Stimulated activated naive CD8-positive, alpha-beta T cell treated with anti-CD3 and anti-CD28 coated beads, Interleukin-15, Interleukin-2, amounts not matched to agents 100 ng/mL and 50 ng/mL, for 24 hours (primary cell): ENCODE results near the gene BFSP2.

Experiments used
- H3K27ac Mint-ChIP-seq: one replicate; pipeline ENCODE4 v1.8.0; 2021; ENCODE audit warnings: mild to moderate bottlenecking, mixed read lengths
- H3K27me3 Mint-ChIP-seq: one replicate; pipeline ENCODE4 v1.8.0; 2021; ENCODE audit warnings: mixed read lengths
- H3K36me3 Mint-ChIP-seq: one replicate; pipeline ENCODE4 v1.8.0; 2021; ENCODE audit warnings: low read depth, mixed read lengths
- H3K4me1 Mint-ChIP-seq: one replicate; pipeline ENCODE4 v1.8.0; 2021; ENCODE audit warnings: low read depth, mixed read lengths
- H3K4me3 Mint-ChIP-seq: one replicate; pipeline ENCODE4 v1.8.0; 2021; ENCODE audit warnings: mild to moderate bottlenecking, mixed read lengths
- H3K9me3 Mint-ChIP-seq: one replicate; pipeline ENCODE4 v1.8.0; 2021; ENCODE audit warnings: mixed read lengths

The BFSP2 gene

DNA sequence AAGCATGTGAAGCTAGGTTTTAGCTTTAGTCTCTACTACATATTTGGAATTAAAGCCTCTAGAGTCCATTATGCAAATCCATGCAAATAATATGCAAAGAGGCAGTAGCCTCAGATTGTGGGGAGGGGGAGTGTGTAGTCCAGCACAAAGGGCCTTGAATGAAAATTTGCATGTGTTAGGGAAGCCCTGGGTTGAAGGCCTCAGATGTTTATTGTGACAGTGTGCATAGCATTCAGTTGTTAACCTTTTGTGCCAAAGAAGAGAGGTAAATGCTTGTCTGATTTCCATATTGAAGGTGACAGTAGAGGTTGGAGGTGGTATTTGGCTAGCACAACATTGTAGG, 24.5 kb upstream of the BFSP2 start:
- H3K27me3 Mint-ChIP-seq: no peaks in the 10 kb centered on the region
- no peaks in the 10 kb centered on the region for H3K4me1 Mint-ChIP-seq
- no peaks in the 10 kb centered on the region for H3K36me3 Mint-ChIP-seq
- no peaks in the 10 kb centered on the region for H3K9me3 Mint-ChIP-seq
- H3K4me3 Mint-ChIP-seq: no peak overlapping the region
- H3K27ac Mint-ChIP-seq: no peak overlapping the region

DNA sequence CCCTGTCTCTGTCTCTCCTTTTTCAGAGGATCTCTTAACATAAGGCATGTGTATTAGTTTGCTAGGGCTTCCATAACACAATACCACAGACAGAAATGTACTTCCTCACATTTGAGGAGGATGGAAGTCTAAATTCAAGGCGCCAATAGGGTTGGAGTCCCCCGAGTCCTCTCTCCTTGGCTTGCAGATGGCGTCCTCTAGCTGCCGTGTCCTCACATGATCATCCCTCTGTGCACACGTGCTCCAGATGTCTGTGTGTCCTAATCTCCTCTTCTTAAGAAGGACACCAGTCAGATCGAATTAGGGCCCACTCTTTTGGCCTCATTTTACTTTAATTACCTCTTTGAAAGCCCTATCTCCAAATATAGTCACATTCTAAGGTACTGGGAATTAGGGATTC, 23.0 kb upstream of the BFSP2 start:
- H3K36me3 Mint-ChIP-seq: no peaks in the 10 kb centered on the region
- H3K9me3 Mint-ChIP-seq: no peaks in the 10 kb centered on the region
- no peak overlapping the region for H3K4me3 Mint-ChIP-seq
- H3K4me1 Mint-ChIP-seq: no peaks in the 10 kb centered on the region
- no peaks in the 10 kb centered on the region for H3K27me3 Mint-ChIP-seq
- no peak overlapping the region for H3K27ac Mint-ChIP-seq

DNA sequence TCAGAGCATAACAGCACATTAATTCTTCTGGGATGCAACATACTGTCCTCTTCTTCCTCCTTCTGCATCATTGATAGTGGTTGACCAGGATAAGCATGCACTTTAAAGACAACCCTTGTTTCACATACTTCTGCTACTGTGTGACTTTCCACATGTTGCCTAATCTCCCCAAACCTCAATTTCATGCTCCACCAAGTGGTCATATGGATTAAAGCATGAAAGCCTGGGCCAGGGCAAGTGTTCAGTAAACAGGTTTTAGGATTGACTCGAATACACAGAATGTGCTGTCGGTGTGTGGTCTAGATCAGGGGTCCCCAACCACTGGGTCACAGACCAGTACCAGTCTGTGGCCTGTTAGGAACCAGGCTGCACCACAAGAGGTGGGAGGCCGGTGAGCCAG, 22.5 kb upstream of the BFSP2 start:
- Mint-ChIP-seq H3K9me3 (no peaks in the 10 kb centered on the region), H3K27me3 (no peaks in the 10 kb centered on the region), H3K4me1 (no peaks in the 10 kb centered on the region), H3K36me3 (no peaks in the 10 kb centered on the region), H3K27ac (no peak overlapping the region), H3K4me3 (no peak overlapping the region)

DNA sequence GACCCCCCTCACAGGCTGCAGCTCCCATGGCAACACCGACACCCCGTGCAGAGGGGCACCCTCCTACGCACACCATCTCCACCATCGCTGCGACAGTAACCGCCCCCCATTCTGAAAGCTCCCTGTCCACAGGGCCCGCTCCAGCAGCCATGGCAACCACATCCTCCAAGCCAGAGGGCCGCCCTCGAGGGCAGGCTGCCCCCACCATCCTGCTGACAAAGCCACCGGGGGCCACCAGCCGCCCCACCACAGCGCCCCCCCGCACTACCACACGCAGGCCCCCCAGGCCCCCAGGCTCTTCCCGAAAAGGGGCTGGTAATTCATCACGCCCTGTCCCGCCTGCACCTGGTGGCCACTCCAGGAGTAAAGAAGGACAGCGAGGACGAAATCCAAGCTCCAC, 19.9 kb upstream of the BFSP2 start:
- Mint-ChIP-seq H3K4me3 (no peak overlapping the region), H3K27me3 (no peaks in the 10 kb centered on the region), H3K36me3 (no peaks in the 10 kb centered on the region), H3K4me1 (no peaks in the 10 kb centered on the region), H3K27ac (no peak overlapping the region), H3K9me3 (no peaks in the 10 kb centered on the region)

DNA sequence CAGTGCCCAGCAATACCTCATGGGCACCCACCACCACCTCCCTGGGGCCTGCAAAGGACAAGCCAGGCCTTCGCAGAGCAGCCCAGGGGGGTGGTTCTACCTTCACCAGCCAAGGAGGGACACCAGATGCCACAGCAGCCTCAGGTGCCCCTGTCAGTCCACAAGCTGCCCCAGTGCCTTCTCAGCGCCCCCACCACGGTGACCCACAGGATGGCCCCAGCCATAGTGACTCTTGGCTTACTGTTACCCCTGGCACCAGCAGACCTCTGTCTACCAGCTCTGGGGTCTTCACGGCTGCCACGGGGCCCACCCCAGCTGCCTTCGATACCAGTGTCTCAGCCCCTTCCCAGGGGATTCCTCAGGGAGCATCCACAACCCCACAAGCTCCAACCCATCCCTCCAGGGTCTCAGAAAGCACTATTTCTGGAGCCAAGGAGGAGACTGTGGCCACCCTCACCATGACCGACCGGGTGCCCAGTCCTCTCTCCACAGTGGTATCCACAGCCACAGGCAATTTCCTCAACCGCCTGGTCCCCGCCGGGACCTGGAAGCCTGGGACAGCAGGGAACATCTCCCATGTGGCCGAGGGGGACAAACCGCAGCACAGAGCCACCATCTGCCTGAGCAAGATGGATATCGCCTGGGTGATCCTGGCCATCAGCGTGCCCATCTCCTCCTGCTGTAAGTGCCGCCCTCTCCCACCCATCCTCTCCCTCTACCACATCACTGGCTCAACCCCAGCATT, 19.2 kb upstream of the BFSP2 start:
- Mint-ChIP-seq H3K27ac (no peak overlapping the region), H3K36me3 (no peaks in the 10 kb centered on the region), H3K4me3 (no peak overlapping the region), H3K4me1 (no peaks in the 10 kb centered on the region), H3K27me3 (no peaks in the 10 kb centered on the region), H3K9me3 (no peaks in the 10 kb centered on the region)

DNA sequence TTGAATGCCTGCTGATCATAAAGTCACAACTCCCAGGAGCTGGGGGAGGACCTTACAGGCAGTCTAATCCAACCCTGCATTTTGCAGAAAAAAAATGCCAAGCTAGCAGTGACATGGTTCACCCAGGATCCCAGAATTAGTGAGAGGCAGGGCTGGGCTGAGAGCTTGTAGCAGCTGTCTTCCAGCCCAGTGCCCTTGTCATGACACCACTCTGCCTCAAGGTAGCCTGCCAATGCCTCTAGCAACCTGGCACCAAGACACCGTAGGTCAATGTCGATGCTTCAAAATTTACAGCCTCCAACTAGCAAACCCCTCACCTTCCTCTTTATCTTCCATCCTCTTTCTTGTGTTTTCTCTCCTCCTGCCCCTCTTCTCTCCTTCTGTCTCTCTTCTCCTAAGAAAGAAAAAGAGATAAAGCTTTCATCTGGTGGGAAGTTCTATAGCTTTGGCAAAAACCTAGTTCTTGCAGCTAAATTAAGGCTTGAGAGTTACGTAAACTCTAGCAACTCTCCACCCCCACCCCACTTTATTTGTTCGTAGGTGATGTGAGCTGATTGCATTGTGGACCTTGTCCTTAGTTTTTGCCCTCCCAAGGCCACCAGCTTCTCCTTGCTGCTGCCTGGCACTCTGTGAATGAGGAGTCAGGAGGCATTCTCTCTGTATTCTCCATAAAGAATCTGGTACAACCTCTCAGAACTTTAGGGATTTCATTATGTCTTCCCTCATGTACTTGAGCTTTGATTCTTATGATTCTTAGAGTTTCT, 18.3 kb upstream of the BFSP2 start:
- Mint-ChIP-seq H3K27me3 (no peaks in the 10 kb centered on the region), H3K27ac (no peak overlapping the region), H3K4me1 (no peaks in the 10 kb centered on the region), H3K36me3 (no peaks in the 10 kb centered on the region), H3K4me3 (no peak overlapping the region), H3K9me3 (no peaks in the 10 kb centered on the region)

DNA sequence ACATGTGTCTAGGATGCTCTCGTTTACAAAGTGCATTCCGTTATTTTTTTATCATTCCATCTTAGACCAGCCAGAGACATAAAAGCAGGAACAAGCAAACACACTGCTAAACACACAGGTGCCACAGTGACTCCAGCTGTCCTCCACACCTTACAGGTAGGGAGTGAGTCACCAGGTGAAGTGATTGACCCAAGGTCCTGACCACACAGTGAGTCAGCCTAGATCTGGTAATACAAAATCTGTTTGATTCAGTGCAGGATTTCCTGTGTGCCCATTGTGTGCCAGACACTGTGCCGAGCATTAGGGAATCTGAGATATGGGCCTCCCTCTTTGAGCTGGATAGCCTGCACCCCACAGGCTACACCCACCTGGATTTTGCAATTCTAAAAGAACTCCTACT, 16.7 kb upstream of the BFSP2 start:
- Mint-ChIP-seq H3K36me3 (no peaks in the 10 kb centered on the region), H3K9me3 (no peaks in the 10 kb centered on the region), H3K27me3 (no peaks in the 10 kb centered on the region), H3K4me1 (no peaks in the 10 kb centered on the region), H3K27ac (no peak overlapping the region), H3K4me3 (no peak overlapping the region)

DNA sequence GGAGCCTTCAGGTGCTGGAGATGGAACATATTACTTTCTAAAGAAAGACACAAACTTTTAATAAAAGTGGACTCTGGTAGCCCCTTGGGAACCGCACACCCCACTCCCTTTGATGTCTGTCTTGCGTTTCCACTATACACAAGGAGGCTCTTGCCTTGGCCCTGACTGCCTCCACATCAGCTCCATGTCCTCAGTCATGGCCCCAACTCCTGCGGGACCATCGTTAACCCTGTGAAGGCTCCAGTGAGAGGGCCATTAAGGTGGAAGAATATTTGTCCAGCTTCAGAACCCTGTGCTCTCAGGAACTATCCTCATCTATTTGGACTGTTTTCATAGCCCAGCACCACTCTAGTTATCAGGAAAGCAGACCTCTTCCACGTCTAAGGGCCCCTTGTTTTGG, 16.1 kb upstream of the BFSP2 start:
- Mint-ChIP-seq H3K4me1 (no peaks in the 10 kb centered on the region), H3K27ac (no peak overlapping the region), H3K27me3 (no peaks in the 10 kb centered on the region), H3K36me3 (no peaks in the 10 kb centered on the region), H3K4me3 (no peak overlapping the region), H3K9me3 (no peaks in the 10 kb centered on the region)

DNA sequence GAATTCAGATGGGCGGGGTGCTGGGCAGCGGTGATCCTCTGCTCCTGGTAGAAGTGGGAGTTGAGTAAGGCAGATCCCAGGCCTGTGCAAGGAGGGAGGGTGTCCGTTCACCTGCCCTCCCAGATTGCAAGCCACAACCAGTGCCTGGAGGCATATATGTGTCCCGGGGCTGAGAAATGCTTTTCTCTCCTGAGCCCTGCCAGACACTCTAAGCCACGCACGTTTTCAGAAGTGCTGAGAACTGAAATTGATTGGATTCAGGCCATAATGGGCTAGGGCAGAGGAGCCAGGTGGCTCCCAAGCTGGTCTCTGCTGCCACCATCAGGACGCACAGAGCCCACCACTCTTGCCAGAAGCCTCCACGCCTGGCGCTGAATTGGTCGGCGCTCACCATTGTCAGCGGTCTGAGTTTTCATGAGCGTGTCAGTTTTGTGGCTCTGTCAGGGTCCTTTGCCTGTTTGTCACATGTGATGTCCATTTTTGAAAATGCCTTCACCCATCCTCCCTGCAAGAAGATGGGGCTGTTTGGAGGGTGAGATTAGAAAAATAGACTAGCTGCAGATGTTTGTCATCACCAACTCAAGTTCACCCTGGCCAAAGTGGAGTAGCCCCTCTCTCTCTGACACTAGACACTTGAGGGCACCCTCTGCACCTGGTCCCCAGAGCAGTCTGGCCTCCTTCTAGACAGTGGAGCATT, 15.4 kb upstream of the BFSP2 start:
- no peaks in the 10 kb centered on the region for H3K27me3 Mint-ChIP-seq
- no peak overlapping the region for H3K4me3 Mint-ChIP-seq
- no peaks in the 10 kb centered on the region for H3K4me1 Mint-ChIP-seq
- H3K36me3 Mint-ChIP-seq: no peaks in the 10 kb centered on the region
- no peak overlapping the region for H3K27ac Mint-ChIP-seq
- no peaks in the 10 kb centered on the region for H3K9me3 Mint-ChIP-seq

DNA sequence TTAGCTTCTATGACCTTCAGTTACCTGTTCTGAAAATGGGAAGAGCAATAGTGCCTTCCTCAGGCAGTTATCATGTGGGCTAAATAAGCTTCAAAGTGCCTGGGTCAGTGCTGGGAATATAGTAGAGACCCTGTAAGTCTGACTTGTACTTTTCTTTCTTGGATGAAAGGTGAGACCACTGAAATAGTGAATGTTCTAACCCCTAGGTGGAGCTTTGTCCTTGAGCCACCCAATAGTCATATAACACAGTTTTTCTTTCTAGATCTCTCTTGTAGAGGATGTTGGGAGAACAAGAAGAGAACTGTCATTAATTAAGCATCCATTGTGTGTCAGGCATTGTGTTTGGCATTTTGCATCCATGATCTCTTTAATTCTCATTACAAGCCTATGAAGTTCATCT, 13.0 kb upstream of the BFSP2 start:
- Mint-ChIP-seq H3K9me3 (no peaks in the 10 kb centered on the region), H3K27ac (no peak overlapping the region), H3K36me3 (no peaks in the 10 kb centered on the region), H3K4me3 (no peak overlapping the region), H3K27me3 (no peaks in the 10 kb centered on the region), H3K4me1 (no peaks in the 10 kb centered on the region)

DNA sequence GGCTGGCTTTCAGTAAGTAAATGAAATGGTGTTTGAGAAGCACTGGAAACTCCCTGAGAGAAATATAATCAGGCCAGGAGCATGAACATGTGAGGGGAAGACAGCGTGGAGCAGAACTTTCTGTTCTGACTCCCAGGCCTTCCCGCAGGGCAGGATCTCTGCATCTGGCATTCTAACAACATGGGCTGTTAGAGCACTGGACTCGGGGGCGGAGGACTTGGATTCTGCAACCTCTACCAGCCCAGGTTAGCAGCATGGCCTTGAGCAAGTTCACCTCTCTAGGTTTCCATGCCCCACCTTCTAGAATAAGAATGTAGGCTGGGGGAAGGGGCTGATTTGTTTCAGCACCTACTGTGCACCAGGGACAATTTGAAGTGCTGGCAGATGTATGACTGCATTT, 12.5 kb upstream of the BFSP2 start:
- Mint-ChIP-seq H3K27ac (no peak overlapping the region), H3K27me3 (no peaks in the 10 kb centered on the region), H3K36me3 (no peaks in the 10 kb centered on the region), H3K4me1 (no peaks in the 10 kb centered on the region), H3K9me3 (no peaks in the 10 kb centered on the region), H3K4me3 (no peak overlapping the region)

DNA sequence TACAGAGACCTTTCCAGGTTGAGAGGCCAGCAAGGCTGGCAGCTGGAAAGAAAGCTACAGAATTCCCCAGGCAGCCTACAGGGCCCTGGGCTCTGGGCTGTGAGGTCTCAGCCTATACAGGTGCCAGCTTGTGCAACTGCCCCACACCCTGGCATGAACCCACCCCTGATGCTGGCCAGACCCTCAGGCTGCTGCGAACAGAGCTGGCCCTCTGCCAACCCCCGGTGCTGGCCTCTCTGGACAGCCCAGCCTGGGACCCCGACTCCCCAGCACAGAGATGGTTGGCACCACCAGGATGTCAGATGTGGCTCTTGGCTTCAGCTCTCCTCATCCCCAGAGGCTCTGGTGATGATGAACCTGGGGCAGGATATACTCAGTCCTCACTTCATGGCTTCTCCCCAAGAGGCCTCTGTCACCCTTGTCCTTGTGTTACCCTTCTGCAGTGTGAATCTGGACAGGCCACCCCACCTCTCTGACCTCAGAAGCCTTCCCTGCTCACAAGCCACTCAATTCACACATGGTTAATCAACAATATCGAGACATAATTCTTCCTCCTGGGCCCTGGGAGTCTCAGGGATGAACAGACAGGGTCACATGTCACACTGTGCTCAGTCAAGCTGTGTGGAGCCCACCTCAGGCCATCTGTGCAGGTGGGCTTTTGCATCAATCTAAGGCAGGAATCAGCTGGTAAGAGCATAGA, 11.0 kb upstream of the BFSP2 start:
- no peaks in the 10 kb centered on the region for H3K9me3 Mint-ChIP-seq
- H3K27ac Mint-ChIP-seq: no peak overlapping the region
- H3K27me3 Mint-ChIP-seq: no peaks in the 10 kb centered on the region
- H3K4me3 Mint-ChIP-seq: no peak overlapping the region
- H3K36me3 Mint-ChIP-seq: no peaks in the 10 kb centered on the region
- H3K4me1 Mint-ChIP-seq: no peaks in the 10 kb centered on the region

DNA sequence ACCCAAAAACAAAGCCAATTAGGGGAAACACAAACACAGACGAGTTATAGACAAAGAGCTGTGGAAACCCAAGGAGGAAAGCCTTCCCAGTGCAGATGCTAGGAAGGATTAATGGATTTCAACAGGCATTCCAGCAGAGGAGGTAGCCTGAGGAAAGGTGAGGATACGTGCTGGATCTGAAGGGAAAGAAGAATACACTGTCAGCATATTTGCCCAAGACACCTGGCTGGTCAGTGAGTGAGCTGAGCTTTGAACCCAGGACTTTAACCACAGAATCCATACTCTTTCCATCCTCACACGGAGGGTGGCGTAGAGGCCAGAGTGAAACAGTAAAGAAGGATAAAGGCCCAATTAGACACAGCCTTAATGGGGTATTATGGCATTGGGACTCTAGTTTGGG, 9.1 kb upstream of the BFSP2 start:
- no peaks in the 10 kb centered on the region for H3K27me3 Mint-ChIP-seq
- no peak overlapping the region for H3K27ac Mint-ChIP-seq
- no peaks in the 10 kb centered on the region for H3K4me1 Mint-ChIP-seq
- no peaks in the 10 kb centered on the region for H3K36me3 Mint-ChIP-seq
- H3K9me3 Mint-ChIP-seq: peaks cover 4% of the 10 kb centered on the region
- H3K4me3 Mint-ChIP-seq: no peak overlapping the region

DNA sequence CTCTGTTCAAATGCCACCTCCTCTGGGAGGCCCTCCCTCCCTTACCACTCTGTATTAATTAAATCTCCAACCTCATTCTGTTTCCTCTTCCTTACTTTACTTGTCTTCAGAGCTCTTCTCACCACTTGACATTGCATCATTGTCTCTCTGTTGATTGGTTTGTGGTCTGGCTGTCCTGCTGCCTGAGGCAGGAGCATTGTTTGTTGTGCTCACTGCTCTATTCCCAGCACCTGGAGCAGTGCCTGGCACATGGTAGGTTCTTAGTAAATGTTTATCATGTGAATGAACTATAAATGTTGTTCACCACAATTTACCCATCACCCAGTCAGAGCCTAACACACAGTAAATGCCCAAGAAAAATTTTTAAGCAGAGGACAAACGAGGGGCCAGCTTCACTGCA, 6.7 kb upstream of the BFSP2 start:
- H3K27me3 Mint-ChIP-seq: no peaks in the 10 kb centered on the region
- no peaks in the 10 kb centered on the region for H3K36me3 Mint-ChIP-seq
- H3K4me3 Mint-ChIP-seq: no peak overlapping the region
- no peak overlapping the region for H3K27ac Mint-ChIP-seq
- peaks cover 4% of the 10 kb centered on the region for H3K9me3 Mint-ChIP-seq
- H3K4me1 Mint-ChIP-seq: no peaks in the 10 kb centered on the region
